Activated naive CD8-positive, alpha-beta T cell (primary cell): ENCODE measurements around the gene LASP1NB.
"Not testable (repeated sequence)": the region's sequence is repeated elsewhere in the genome, so short reads cannot be mapped to it uniquely, and the experiment has no call there.

Experiments
- H3K27ac Mint-ChIP-seq: one replicate; pipeline ENCODE4 v1.8.0; 2021; ENCODE audit warnings: mixed read lengths
- H3K27me3 Mint-ChIP-seq: one replicate; pipeline ENCODE4 v1.8.0; 2021; ENCODE audit warnings: mixed read lengths
- H3K36me3 Mint-ChIP-seq: one replicate; pipeline ENCODE4 v1.8.0; 2021; ENCODE audit warnings: mixed read lengths
- H3K4me1 Mint-ChIP-seq: one replicate; pipeline ENCODE4 v1.8.0; 2021; ENCODE audit warnings: low read depth, mixed read lengths
- H3K4me3 Mint-ChIP-seq: one replicate; pipeline ENCODE4 v1.8.0; 2021; ENCODE audit warnings: mild to moderate bottlenecking, mixed read lengths
- H3K9me3 Mint-ChIP-seq: one replicate; pipeline ENCODE4 v1.8.0; 2021; ENCODE audit warnings: low read depth, mixed read lengths

LASP1NB gene

GRCh38 chr17:38905375-38905774 lies 20.0 kb upstream of the LASP1NB start:
- Mint-ChIP-seq H3K4me3 (no peak overlapping the region), H3K4me1 (peaks cover 41% of the 10 kb centered on the region), H3K27ac (peak overlapping the region; percentile 54)

GRCh38 chr17:38906460-38907228 lies 18.8 kb upstream of the LASP1NB start:
- H3K36me3 Mint-ChIP-seq, result peaks cover 2% of the 10 kb centered on the region
- no peaks in the 10 kb centered on the region for H3K9me3 Mint-ChIP-seq
- peaks cover 31% of the 10 kb centered on the region for H3K4me1 Mint-ChIP-seq
- H3K27me3 Mint-ChIP-seq, result no peaks in the 10 kb centered on the region
- peak overlapping the region; percentile 64 for H3K27ac Mint-ChIP-seq
- H3K4me3 Mint-ChIP-seq, result no peak overlapping the region

More at GRCh38 chr17:38905375-38905774, 20.0 kb upstream of the LASP1NB start:
- no peaks in the 10 kb centered on the region for H3K27me3 Mint-ChIP-seq
- peaks cover 2% of the 10 kb centered on the region for H3K36me3 Mint-ChIP-seq
- no peaks in the 10 kb centered on the region for H3K9me3 Mint-ChIP-seq

- no peak overlapping the region for H3K4me3 Mint-ChIP-seq
- peak overlapping the region; percentile 78 for H3K27ac Mint-ChIP-seq
- H3K36me3 Mint-ChIP-seq, result peaks cover 2% of the 10 kb centered on the region
- H3K9me3 Mint-ChIP-seq, result no peaks in the 10 kb centered on the region
- H3K27me3 Mint-ChIP-seq, result no peaks in the 10 kb centered on the region
- peaks cover 30% of the 10 kb centered on the region for H3K4me1 Mint-ChIP-seq
Measured at GRCh38 chr17:38907930-38908675, 17.3 kb upstream of the LASP1NB start.

GRCh38 chr17:38908676-38909181 lies 16.7 kb upstream of the LASP1NB start:
- H3K4me3 Mint-ChIP-seq, result no peak overlapping the region

GRCh38 chr17:38910325-38910724 lies 15.1 kb upstream of the LASP1NB start:
- Mint-ChIP-seq H3K27ac (peak overlapping the region; percentile 34), H3K36me3 (no peaks in the 10 kb centered on the region), H3K9me3 (no peaks in the 10 kb centered on the region), H3K27me3 (no peaks in the 10 kb centered on the region), H3K4me1 (peaks cover 22% of the 10 kb centered on the region), H3K4me3 (no peak overlapping the region)

More at GRCh38 chr17:38908676-38909181, 16.7 kb upstream of the LASP1NB start:
- Mint-ChIP-seq H3K27ac (peak overlapping the region; percentile 78), H3K4me1 (peaks cover 26% of the 10 kb centered on the region), H3K36me3 (peaks cover 2% of the 10 kb centered on the region), H3K27me3 (no peaks in the 10 kb centered on the region), H3K9me3 (no peaks in the 10 kb centered on the region)

- Mint-ChIP-seq H3K4me1 (peaks cover 16% of the 10 kb centered on the region), H3K27ac (no peak overlapping the region), H3K27me3 (no peaks in the 10 kb centered on the region), H3K9me3 (no peaks in the 10 kb centered on the region), H3K36me3 (no peaks in the 10 kb centered on the region), H3K4me3 (no peak overlapping the region)
Measured at GRCh38 chr17:38911081-38911730, 14.2 kb upstream of the LASP1NB start.

GRCh38 chr17:38911731-38912081 lies 13.7 kb upstream of the LASP1NB start:
- peak overlapping the region; percentile 66 for H3K27ac Mint-ChIP-seq
- not testable (repeated sequence) for H3K27me3 Mint-ChIP-seq, H3K4me3 Mint-ChIP-seq, H3K9me3 Mint-ChIP-seq, H3K36me3 Mint-ChIP-seq
- H3K4me1 Mint-ChIP-seq, result peaks cover 14% of the 10 kb centered on the region

- Mint-ChIP-seq H3K27me3 (no peaks in the 10 kb centered on the region), H3K4me3 (no peak overlapping the region), H3K27ac (peak overlapping the region; percentile 66), H3K36me3 (no peaks in the 10 kb centered on the region), H3K4me1 (peaks cover 15% of the 10 kb centered on the region), H3K9me3 (no peaks in the 10 kb centered on the region)
Measured at GRCh38 chr17:38912221-38912813, 13.1 kb upstream of the LASP1NB start.

GRCh38 chr17:38914741-38915638 lies 10.4 kb upstream of the LASP1NB start:
- peak overlapping the region; percentile 58 for H3K27ac Mint-ChIP-seq
- peaks cover 9% of the 10 kb centered on the region for H3K4me1 Mint-ChIP-seq
- no peaks in the 10 kb centered on the region for H3K9me3 Mint-ChIP-seq
- no peaks in the 10 kb centered on the region for H3K27me3 Mint-ChIP-seq
- no peak overlapping the region for H3K4me3 Mint-ChIP-seq
- no peaks in the 10 kb centered on the region for H3K36me3 Mint-ChIP-seq

GRCh38 chr17:38915639-38915995 lies 9.8 kb upstream of the LASP1NB start:
- peak overlapping the region; percentile 34 for H3K27ac Mint-ChIP-seq
- no peaks in the 10 kb centered on the region for H3K9me3 Mint-ChIP-seq
- no peaks in the 10 kb centered on the region for H3K27me3 Mint-ChIP-seq
- no peaks in the 10 kb centered on the region for H3K36me3 Mint-ChIP-seq
- no peak overlapping the region for H3K4me3 Mint-ChIP-seq
- H3K4me1 Mint-ChIP-seq, result peaks cover 15% of the 10 kb centered on the region

GRCh38 chr17:38916771-38917170 lies 8.6 kb upstream of the LASP1NB start:
- no peaks in the 10 kb centered on the region for H3K9me3 Mint-ChIP-seq
- H3K4me3 Mint-ChIP-seq, result no peak overlapping the region
- no peaks in the 10 kb centered on the region for H3K27me3 Mint-ChIP-seq
- H3K4me1 Mint-ChIP-seq, result peaks cover 20% of the 10 kb centered on the region
- H3K27ac Mint-ChIP-seq, result peak overlapping the region; percentile 86
- no peaks in the 10 kb centered on the region for H3K36me3 Mint-ChIP-seq

GRCh38 chr17:38917259-38917658 lies 8.2 kb upstream of the LASP1NB start:
- H3K27me3 Mint-ChIP-seq, result no peaks in the 10 kb centered on the region
- peak overlapping the region; percentile 86 for H3K27ac Mint-ChIP-seq
- H3K36me3 Mint-ChIP-seq, result no peaks in the 10 kb centered on the region
- no peaks in the 10 kb centered on the region for H3K9me3 Mint-ChIP-seq
- H3K4me3 Mint-ChIP-seq, result no peak overlapping the region
- peaks cover 24% of the 10 kb centered on the region for H3K4me1 Mint-ChIP-seq

- Mint-ChIP-seq H3K36me3 (no peaks in the 10 kb centered on the region), H3K9me3 (no peaks in the 10 kb centered on the region), H3K27me3 (no peaks in the 10 kb centered on the region), H3K4me3 (no peak overlapping the region), H3K4me1 (peaks cover 21% of the 10 kb centered on the region), H3K27ac (peak overlapping the region; percentile 50)
Measured at GRCh38 chr17:38918129-38918913, 7.1 kb upstream of the LASP1NB start.
